SKM-1 (cell line): ENCODE measurements around the gene CHADL.
A peak's percentile ranks its signal among the peaks of the same experiment; 100 is the strongest.

Source experiments
- DNase-seq: peaks from one replicate; lab custom pipeline; 2025; ENCODE audit not compliant: unreplicated experiment; lab: John Stamatoyannopoulos, UW

CHADL gene

DNA sequence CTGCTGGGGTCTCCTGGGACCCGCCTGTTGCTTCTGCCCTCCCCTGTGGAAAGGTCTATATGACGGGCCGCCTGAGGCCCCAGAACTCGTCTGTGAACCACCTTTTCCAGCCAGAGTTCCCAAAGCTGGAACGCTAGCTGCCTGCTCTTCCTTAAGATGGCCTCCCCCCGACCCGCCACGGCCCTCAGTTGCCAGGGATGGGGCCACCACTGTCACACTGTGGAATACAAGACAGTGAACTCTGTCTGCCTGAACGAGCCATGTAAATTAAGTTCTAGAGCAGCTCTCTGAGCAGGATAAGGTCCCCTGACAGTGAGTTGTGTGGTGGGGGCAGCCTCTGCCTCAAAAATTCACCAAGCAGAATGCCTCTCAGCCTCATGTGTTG, 10.3 kb downstream of the CHADL start:
- DNase-seq: no peak

DNA sequence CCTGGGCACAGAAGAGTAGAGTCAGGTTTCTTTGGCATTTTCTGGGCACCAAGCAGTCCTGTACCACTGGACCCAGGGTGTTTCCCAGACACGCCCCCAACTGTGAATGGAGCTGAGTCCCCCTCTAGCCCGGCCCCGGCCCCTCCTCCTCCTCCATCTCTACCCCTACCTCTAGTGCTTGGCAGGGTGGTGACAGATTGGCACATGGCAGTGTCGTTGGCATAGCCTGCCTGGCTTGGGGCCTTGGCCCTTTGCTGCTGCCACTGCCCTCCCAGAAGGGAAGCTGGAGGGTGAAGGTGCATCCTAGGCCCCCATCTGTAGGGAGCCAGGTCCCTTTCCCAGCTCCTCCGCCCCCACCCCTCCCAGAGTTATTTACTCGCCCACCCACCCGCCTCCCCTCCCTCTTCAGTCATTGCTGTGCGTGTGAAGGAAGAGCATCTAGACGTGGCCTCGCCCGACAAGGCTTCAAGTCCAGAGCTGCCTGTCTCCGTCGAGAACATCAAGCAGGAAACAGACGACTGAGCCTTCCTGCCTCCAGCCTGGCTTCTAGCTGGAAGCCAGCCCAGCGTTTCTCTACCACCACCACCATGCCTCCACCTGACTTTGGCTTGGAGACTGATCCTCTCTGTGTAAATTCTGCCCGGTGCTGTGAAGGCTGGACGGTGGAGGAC, 10.9 kb downstream of the CHADL start:
- DNase-seq: no peak

DNA sequence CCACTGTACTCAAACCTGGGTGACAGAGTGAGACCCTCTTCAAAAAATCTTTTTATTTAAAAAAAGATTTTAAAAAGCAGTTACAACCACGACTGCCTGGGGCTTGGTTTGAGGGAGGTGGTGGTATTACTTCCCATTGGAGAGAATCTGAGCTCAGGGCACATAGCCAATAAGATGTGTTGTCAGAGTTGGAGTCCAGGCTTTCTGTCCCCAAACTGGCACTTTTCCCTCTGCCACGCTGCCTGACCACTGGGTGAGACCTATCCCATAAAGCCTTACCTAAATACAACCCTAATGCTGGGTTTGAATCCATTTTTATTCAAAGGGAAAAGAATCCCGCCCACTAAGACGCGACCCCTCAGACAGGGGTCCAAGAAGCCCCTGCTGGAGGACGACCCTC, 11.5 kb downstream of the CHADL start:
- DNase-seq: no peak

DNA sequence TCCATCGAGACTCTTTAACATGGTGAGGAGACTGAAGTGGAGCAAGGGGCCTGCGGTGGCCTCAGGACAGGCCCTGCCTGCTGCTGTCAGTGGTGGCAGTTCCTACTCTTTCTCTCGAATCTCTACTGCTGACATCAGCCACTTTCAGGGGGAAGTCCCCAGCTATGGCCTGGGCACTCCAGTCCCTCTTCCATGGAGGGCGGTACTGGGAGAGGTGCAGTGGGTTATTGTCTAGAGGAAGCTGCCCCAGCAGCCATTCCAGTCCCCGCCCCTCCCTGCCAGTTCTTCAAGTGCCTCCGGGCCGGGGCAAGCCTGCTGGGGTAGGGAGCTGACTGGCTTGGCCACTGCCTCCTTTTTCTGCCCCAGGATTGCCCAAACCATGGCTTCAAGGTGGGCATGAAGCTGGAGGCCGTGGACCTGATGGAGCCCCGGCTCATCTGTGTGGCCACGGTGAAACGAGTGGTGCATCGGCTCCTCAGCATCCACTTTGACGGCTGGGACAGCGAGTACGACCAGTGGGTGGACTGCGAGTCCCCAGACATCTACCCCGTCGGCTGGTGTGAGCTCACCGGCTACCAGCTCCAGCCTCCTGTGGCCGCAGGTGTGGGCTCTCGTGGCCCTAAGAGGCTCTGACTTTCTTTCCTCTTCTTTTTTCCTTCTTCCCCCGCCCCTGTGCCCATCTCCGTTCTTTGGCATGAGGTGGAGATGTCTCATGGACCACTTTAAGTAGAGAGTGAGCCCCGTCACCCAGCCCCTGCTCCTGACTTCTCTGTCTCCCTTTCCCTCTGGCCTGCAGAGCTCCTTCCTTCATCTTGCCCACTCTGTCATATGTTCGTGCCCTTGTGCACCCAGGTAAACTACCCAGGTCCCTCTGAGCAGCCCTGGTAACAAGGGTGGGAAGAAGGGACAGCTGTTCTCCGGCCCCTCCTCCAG, 13.7 kb downstream of the CHADL start:
- DNase-seq: no peak

DNA sequence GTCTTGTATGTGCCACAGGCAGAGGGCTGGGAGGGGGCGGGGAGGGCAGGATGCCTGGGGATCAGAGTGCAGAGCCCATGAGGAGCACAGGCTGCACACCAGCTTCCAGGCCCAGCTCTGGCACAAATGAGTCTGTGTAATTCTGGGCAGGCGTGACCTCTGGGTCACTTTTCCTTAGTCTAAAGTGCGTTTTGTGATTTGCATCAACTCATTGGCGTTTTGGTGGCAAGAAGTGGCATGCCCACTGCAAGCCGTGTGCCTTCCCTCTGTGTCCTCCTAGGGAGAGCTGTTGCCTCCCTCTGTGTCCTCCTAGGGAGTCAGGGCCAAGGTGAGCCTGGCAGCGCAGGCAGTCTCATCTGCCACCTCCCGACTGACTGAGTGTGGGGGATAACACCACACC, 17.2 kb downstream of the CHADL start:
- no peak for DNase-seq

DNA sequence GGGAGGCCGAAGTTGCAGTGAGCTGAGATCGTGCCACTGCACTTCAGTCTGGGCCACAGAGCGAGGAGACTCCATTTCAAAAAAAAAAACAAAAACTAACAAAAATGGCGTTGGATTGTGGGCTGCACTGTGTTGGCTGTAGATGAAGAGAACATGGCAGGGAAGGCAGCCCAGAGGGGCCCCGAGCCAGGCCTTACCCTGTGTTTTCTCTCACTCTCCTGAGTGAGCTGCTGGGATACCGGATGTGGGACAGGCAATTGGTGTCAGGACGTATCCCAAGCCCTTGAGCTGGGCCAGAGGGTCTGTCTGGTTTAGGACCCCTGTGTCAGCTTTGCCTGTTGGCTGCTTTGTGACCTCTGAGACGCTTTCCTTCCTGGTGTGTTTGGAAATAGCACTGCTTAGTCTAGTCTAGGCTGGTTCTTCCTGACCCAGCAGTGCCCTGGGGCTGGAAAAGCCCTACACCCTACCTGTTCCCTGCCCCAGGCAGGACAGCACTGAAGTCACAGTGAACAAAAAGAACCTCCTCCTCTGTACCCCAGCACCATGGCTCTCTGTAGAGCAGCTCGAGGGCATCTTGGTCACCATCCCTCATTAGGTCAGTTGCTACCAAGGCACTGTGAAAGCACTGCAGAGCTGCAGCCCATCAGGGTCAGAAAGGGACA, 17.8 kb downstream of the CHADL start:
- no peak for DNase-seq

DNA sequence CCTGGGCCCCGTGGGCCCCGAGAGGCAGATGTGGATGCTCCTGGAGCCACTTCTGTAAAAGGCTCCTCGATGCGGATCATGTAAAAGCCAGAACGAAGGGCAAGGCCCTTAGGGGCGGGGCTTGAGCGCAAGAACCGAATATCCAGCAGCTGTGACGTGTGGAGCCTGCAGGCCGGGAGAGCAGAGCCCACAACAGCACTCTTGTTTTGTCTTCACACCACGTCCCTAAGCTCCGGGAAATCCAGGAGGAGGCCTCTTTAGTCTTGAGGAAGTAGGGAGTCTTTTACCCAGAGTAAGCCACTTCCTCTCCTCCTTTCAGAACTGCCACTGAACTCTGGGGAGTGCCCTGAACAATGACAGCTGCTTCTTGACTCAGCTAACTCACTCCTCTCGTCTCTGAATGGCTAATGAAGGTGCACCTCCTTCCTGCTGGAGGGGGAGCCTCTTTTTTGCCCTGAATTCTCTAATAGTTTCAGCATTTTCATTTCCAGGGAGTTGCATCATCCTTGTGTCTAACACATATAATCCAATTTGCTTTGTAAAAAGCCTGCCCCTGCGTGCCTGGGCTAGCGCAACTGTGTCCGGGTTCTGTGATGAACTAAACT, 23.1 kb downstream of the CHADL start:
- peak; percentile 76 for DNase-seq

DNA sequence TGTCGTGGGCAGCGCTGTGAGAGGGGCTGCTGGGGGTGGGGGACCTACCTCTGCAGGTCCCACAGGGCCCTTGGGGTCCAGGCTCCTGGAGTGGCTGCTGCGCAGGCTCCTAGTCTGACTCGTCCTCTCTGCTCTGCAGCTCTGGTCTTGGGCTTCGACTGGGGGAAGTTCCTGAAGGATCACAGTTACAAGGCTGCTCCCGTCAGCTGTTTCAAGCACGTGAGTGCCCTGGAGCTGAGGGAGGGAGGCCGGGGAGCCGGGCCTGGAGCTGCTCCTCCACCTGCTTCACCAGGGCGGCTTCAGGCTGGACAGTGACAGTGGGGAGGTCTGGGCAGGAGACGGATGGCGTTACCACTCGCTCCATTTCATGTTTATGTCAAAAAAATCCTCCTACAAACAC, 23.7 kb downstream of the CHADL start:
- DNase-seq: no peak

DNA sequence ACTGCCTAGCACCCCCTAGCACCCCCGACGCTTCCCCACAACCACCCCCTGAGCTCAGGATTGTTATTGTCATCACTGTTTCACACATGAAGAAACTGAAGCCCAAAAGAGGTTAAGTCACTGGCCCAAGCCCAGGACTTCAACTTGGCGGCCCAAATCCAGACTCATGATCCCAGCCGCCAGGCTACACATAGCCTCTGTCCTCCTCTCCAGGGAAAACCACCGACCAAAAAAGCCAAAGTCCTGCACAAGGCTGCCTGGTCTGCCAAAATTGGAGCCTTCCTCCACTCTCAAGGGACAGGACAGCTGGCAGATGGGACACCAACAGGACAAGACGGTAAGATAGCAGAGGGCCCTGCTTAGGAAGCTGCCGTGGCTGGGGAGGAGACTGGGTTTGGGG, 24.8 kb downstream of the CHADL start:
- no peak for DNase-seq

DNA sequence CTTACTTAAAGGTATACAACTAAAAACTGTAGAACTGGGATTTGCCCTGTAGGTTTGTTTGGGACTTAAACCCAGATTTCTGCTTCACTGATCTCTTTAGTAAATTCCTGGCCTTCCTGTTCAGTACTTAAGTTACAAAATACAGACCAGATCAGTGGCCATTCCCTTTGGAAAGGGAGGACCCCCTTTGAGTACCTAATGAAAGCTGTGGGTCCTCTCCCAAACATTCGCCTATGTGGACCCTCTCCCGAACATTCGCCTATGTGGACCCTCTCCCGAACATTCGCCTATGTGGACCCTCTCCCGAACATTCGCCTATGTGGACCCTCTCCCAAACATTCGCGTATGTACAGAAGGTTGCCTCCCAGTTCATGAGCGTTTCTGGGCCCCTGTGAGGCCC, 25.3 kb downstream of the CHADL start:
- DNase-seq: no peak

DNA sequence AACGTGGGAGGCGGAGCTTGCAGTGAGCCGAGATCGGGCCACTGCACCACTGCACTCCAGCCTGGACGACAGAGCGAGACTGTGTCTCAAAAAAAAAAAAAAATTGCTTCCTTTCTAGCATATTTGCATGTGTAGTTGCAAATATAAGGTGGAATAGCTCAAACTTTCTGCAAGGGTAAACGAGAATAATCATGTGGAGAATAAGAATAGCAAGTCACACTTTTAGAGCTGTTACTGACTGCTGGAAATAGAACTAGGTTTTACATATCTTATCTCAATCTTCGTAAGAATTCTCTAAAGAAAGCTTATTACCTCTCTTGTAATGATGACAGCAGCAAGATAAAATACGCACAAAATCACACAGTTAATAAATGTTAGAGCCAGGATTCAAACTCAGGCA, 34.0 kb downstream of the CHADL start:
- DNase-seq: no peak

DNA sequence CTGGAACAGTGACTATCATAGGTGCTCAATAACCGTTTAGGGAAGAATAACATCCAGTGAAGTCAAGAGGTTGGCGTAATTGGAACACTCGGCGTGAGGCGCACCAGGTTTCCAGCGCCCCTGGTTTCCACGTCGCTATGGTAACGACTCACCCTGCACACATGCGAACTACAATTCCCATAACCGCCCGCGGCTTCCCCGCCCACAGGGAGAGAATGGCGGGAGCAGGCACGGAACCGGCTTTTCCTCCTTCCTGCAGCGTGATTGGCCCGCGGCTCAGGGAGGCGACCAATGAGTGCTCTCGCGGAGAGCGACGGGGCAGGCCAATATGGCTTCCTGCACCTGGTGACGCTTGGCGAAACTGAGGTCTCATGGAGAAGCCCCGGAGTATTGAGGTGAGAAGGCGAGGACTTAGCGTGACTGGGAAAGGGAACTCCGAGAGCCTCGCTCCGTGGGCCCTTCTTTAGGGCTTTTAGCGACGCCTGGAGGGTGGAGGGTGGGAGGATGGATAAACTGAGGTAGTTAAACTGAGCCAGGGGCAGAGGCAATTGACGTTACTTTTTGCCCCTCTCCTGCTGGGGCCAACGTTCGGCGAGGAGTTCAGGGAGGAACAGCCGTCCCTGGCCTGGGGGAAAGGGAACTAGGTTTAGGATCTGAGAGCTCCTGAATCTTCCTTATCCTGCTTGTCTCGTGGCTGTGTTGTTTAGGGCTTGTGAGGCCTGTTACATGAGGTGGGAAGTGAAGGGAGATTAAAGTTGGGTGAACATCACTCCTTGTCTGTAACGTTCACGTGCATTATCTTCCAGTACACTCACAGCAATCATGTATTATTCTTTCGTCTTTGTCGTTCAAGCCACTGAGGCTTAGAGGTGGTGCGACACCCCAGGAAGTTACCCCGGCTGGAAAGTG, 35.5 kb downstream of the CHADL start, which contains the start of gene L3MBTL2:
TSS of gene L3MBTL2 (plus strand) at position 321 of the 909 bp plus-strand sequence. CDS start at position 372, 51 bp downstream.
- DNase-seq: peak; percentile 92

DNA sequence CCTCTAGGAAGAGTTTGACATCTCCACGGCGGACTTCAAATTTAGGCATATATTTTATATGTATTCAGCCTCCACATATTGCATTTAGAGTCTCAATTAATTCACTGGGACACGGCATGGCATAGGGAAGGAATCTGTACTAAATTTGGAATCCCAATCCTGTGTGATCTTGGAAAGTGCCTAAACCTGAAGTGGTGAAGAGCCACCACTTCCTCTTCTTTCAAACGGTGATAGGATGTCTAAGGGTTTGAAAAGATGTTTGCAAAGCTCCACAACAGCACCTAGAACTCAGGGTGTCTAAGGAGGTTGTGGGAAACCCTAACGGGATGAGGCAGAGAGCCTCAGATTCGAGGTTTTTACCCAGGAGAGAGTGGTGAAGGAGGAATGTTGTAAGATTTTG, 36.7 kb downstream of the CHADL start:
- no peak for DNase-seq

DNA sequence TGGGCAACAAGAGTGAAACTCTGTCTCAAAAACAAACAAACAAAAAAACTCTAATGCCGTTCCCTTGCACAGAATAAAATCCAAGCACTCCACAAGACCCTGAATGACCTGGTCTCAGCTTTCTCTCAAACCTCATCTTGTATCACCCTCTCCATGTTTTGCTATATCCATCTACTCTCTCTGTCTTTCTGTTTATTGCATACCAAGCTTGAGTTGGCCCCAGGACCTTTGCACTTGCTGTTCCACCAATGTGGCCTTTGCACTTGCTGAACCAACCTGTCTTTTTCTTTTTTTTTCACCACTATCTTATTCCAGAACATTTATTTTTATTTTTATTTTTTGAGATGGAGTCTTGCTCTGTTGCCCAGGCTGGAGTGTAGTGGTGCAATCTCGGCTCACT, 37.6 kb downstream of the CHADL start:
- no peak for DNase-seq

DNA sequence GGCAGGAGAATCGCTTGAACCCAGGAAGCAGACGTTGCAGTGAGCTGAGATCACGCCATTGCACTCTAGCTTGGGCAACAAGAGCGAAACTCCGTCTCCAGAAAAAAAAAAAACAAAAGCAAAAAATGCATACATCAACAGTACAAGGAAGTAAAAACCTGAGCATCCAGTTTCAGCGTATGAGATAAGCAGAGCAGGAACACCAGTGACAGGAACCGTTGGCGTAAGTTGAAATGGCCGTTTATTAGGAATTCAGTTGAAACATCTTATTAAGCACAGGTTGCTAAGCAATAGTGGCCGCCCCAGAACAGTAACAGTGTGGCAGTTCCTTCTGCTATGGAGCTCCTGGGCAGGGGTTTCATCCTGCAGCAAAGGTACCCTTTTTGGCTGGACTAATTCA, 39.6 kb downstream of the CHADL start:
- no peak for DNase-seq

DNA sequence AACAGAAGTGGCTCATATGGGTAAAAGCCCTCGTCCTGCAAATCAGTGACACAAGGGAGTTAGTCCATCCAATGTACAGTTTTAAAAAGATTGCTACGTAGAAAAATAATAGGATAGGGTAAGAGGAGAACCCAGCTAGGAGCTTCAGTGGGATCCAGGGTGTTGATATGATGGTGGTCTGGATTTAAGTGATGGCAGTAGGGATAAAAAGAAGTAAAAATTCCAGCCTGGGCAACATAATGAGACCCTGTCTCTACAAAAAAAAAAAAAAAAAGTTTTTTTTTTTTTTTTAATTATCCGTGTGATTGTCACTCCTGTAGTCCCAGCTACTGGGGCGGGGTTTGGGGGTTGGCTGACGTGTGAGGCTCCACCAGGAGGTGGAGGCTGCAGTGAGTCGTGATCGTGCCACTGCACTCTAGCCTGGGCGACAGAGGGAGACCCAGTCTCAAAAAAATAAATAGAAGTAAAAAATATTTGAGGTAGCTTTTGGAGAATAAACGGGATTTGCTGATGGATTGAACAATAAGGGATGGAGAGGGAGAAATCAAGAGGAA, 42.6 kb downstream of the CHADL start:
- DNase-seq: no peak

DNA sequence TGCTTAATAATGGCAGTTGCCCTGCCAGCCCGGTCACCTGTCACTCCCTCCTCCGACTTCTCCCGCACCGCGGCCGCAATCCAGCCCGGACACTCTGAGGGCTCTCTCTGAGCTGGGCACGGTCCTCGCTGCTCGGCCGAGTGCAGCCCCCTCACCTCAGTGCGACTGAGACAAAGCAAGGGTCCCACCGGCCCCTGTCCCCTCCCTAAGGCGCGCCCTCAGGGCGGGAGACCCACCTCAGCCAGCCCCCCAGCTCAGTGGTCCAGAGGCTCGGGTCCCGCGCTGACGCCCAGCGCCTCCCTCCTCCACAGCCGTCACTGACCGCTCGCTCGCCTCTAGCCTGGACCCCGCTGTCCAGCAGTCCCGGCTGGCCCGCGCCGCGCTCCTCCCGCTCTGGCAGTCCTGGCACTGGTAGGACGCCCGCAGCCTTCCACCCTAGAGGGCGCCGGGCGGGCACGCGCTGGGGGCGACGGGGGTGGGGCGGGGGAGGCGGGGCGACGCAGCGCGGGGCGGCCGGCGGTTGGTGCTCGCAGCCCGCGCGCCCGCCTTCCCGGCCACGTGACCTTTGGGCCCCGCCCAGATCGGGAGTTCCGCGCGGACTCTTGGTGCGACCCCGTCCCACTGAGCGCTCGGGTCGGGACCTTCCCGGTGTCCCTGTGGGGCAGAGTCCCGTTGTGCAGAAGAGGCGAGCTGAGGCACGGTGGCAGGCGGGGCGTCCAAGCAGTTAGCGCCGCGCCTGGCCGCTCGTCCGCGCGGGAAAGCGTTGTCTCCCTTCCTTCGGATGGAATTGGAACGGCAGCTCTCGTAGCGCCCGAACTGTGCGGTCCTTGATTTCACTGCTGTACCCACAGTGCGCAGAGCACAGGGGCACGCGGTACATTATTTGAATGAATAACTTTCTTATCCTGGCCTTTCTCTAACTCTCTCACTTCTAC, 43.4 kb downstream of the CHADL start:
- peak; percentile 55 for DNase-seq

DNA sequence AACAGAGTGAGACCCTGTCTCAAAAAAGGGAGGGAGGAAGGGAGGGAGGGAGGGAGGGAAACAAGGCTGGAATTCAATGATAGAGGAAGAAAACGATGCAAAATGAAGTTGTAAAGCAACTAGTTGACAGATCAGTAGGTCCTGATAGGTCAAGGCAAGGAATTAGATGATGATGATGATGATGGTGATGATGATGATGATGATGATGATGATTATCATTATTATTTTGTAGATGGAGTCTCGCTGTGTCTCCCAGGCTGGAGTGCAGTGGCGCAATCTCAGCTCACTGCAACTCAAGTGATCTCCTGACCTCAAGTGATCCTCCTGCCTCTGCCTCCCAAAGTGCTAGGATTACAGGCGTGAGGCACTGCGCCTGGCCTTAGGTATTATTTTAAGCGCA, 46.9 kb downstream of the CHADL start:
- DNase-seq: no peak

DNA sequence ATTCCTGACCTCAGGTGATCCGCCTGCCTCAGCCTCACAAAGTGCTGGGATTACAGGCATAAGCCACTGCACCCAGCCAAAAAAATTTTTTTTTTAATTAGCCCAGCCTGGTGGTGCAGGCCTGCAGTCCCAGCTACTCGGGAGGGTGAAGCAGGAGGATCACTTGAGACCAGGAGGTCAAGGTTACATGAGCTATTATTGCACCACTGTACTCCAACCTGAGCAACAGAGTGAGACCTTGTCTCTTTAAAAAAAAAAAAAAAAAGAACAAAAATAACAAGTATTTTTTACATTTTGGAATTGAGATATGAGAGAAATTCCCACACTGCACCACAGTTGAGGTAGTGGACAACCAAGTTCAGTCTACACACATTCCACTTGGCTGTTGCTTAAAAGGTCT, 49.3 kb downstream of the CHADL start:
- DNase-seq: no peak
